Panc1 (cell line): ENCODE data around the gene UPK1A.

Source experiments
- CTCF ChIP-seq: fragments of 450-650 bp; IDR thresholded peaks from 2 replicates; pipeline ENCODE4 v1.5.1; 2017; ENCODE audit warnings: mild to moderate bottlenecking
- POLR2AphosphoS5 ChIP-seq: IDR thresholded peaks from 2 replicates; pipeline ENCODE4 v1.6.1; 2012; ENCODE audit warnings: mild to moderate bottlenecking, low read depth, low read length, moderate library complexity
- REST ChIP-seq, 2 experiments: IDR thresholded peaks; 2 replicates each; pipeline ENCODE4 v1.6.1; 2011 to 2012; ENCODE audit warnings: low read depth in 2 of 2, control low read depth in 1 of 2, low read length in 1 of 2, mild to moderate bottlenecking in 1 of 2, moderate library complexity in 1 of 2; ENCODE audit not compliant: insufficient read depth in 1 of 2
- SIN3A ChIP-seq: IDR thresholded peaks from 2 replicates; pipeline ENCODE4 v1.6.1; 2012; ENCODE audit warnings: low read depth, mild to moderate bottlenecking, low read length, moderate library complexity, borderline replicate concordance; ENCODE audit not compliant: insufficient read depth

GRCh38 chr19:35639321-35639639 is 27.0 kb upstream of the UPK1A start:
- TF ChIP-seq CTCF, result no peak
- TF ChIP-seq REST (IDR thresholded peaks at IDR 0.05; ENCODE audit: insufficient read depth in 1 of 2, low read depth in 2 of 2, low read length in 1 of 2), result no peak
- no peak for TF ChIP-seq SIN3A
- 0 out of 2 replicates have a peak, but pooled peaks have one; percentile 10 for TF ChIP-seq POLR2AphosphoS5
